Gastrocnemius medialis (tissue), 4 donors: ENCODE measurements around the gene TSPAN15. TPM values are rescaled to one million over a fixed set of nuclear protein-coding genes. Genes with fewer than 3 reads are reported as not detected.

ENCODE experiments used
- ATAC-seq, 2 donors: fragments of 150-250 bp; one replicate each; pipeline ENCODE4 v1.9.1; 2016
- DNase-seq, 2 donors: peaks; one replicate each; pipeline ENCODE4 v3.0.0-alpha.2; 2019
- H3K27ac ChIP-seq, 4 donors: fragments of 200-600 bp; sonication (generic); 1 replicate in 1 of 4; 2 replicates in 3 of 4; pipeline ENCODE4 v1.5.1; 2016 to 2018; ENCODE audit warnings: mild to moderate bottlenecking in 2 of 4, moderate library complexity in 1 of 4
- H3K27me3 ChIP-seq, 3 donors: fragments of 200-600 bp; sonication (generic) in 2 of 3; 1 replicate in 1 of 3; 2 replicates in 2 of 3; pipeline versions ENCODE4 v1.5.1 to v1.6.0; 2016 to 2019; ENCODE audit warnings: mild to moderate bottlenecking in 1 of 3, moderate library complexity in 1 of 3
- H3K36me3 ChIP-seq, 2 donors: fragments of 200-600 bp; sonication (generic) in 1 of 2; one replicate each; pipeline ENCODE4 v1.5.1; 2017 to 2018
- H3K4me1 ChIP-seq, 2 donors: fragments of 200-600 bp; sonication (generic) in 1 of 2; one replicate each; pipeline ENCODE4 v1.5.1; 2016 to 2017; ENCODE audit warnings: mild to moderate bottlenecking in 2 of 2
- H3K4me3 ChIP-seq, 4 donors: fragments of 200-600 bp; sonication (generic) in 3 of 4; 1 replicate in 1 of 4; 2 replicates in 3 of 4; pipeline ENCODE4 v1.5.1; 2016 to 2019; ENCODE audit warnings: mild to moderate bottlenecking in 2 of 4
- H3K9me3 ChIP-seq, 3 donors: fragments of 200-600 bp; sonication (generic) in 2 of 3; 1 replicate in 1 of 3; 2 replicates in 2 of 3; pipeline ENCODE4 v1.5.1; 2016 to 2019
- CTCF ChIP-seq, 5 experiments: fragments of 450-650 bp in 3 of 5; fragments of 200-600 bp in 2 of 5; sonication (generic) in 2 of 5; IDR thresholded peaks in 4 of 5; conservative IDR thresholded peaks in 1 of 5; 1 replicate in 4 of 5; 2 replicates in 1 of 5; pipeline ENCODE4 v1.5.1; 2016 to 2019; ENCODE audit warnings: antibody characterized with exemption in 5 of 5, mild to moderate bottlenecking in 3 of 5, moderate library complexity in 3 of 5
- POLR2A ChIP-seq, 2 donors: fragments of 450-650 bp; IDR thresholded peaks; one replicate each; pipeline ENCODE4 v1.6.1; 2017; ENCODE audit warnings: antibody characterized with exemption in 2 of 2, mild to moderate bottlenecking in 2 of 2, moderate library complexity in 2 of 2
- in situ Hi-C, 4 donors: fragments of 200-750 bp; cut with MboI; loops; one replicate each; pipeline versions ENCODE4 v1.15.0 to v1.8.0; 2017; ENCODE audit warnings: low sequenced_read_pairs in 4 of 4
- intact Hi-C: fragments of 100-400 bp; cut with DNase I; formaldehyde crosslinking; loops from one replicate; pipeline ENCODE4 v1.15.1; 2023; ENCODE audit warnings: low total_unique reads
- total RNA-seq, 4 donors: library from RNA; depleted of rRNA; stranded (reverse); fragments of >200 nt; gene quantifications; one replicate each; pipeline versions ENCODE4 v1.1.0 to v1.2.3, GENCODE V29; 2016

TSPAN15 gene
- total RNA-seq, result 10 to 100 TPM in 2 of 4 donors, 1 to 10 TPM in 2; 7.9 to 21.0 (median 11.8) TPM

- Histone ChIP-seq H3K27me3 (no peaks in the 10 kb centered on the region), H3K9me3 (no peaks in the 10 kb centered on the region), H3K4me3 (peak within 1 kb of the TSS; percentile 83 to 95 (median 93)), H3K36me3 (no peaks in the 10 kb centered on the region), H3K4me1 (peaks cover 49 to 59% of the 10 kb centered on the region in 2 donors), H3K27ac (peak within 1 kb of the TSS; percentile 87 to 95 (median 90))
- peak; percentile 94 for TF ChIP-seq POLR2A (IDR thresholded peaks at IDR 0.05)
- TF ChIP-seq CTCF (IDR thresholded peaks at IDR 0.05 in 4 of 5, conservative IDR thresholded peaks at IDR 0.05 in 1 of 5), result no peak
- peak; percentile 86 to 89 for DNase-seq
- peak; percentile 77 to 82 for ATAC-seq
- intact Hi-C loops (loop anchor here (2.0 kb wide), 2 partner anchors 24 to 46 kb away; no protein-coding TSS in a partner anchor), in situ Hi-C loops (no loop called here)
Observed at GRCh38 chr10:69451209-69451783, at the start of gene TSPAN15. TSPAN15 (plus strand) TSS chr10:69451465; CDS start chr10:69451595, 130 bp downstream.

- intact Hi-C loops, result no loop called here
- H3K36me3 ChIP-seq, result peaks cover 0 to 58% of the 10 kb centered on the region in 2 donors
- no peaks in the 10 kb centered on the region for H3K27me3 ChIP-seq
- TF ChIP-seq CTCF (IDR thresholded peaks at IDR 0.05 in 4 of 5, conservative IDR thresholded peaks at IDR 0.05 in 1 of 5), result no peak
- TF ChIP-seq POLR2A (IDR thresholded peaks at IDR 0.05), result no peak
- ATAC-seq, result no peak
- peaks cover 4 to 12% of the 10 kb centered on the region in 2 donors for H3K4me1 ChIP-seq
- in situ Hi-C loops, result loop anchor here in 1 of 4 donors (25.0 kb wide), 1 partner anchor 415 kb away; the partner anchor contains the start of gene KIFBP
- H3K27ac ChIP-seq, result no peak overlapping the region
- DNase-seq, result no peak
- no peaks in the 10 kb centered on the region for H3K9me3 ChIP-seq
- no peak overlapping the region for H3K4me3 ChIP-seq
Observed at GRCh38 chr10:69402386-69402785, 48.9 kb upstream of the TSPAN15 start.

GRCh38 chr10:69403066-69403465, 48.2 kb upstream of the TSPAN15 start:
- in situ Hi-C loops, result loop anchor here in 1 of 4 donors (25.0 kb wide), 1 partner anchor 416 kb away; the partner anchor contains the start of gene KIFBP

DNA sequence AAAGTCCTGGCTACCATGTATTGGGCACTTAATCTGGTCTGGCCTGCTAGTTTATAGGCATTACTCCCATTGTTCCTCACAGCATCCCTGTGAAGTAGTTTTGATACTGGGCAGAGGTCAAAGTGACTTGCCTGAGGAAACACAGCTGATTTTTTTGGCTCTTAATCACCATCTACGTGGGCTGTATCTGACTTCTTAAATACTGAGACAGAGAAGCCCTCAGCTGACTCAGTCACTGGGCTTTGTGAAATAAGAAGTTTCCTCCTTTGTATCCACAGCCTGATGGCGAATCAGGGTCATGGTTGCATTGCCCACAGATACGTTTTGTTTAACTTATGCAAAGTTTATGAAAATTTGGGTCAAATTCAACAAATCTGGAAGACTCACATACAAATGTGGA, 47.7 kb upstream of the TSPAN15 start:
- peaks cover 0 to 47% of the 10 kb centered on the region in 2 donors for H3K36me3 ChIP-seq
- intact Hi-C loops, result no loop called here
- H3K27ac ChIP-seq, result no peak overlapping the region
- H3K4me1 ChIP-seq, result peaks cover 10 to 21% of the 10 kb centered on the region in 2 donors
- ATAC-seq (no peak), DNase-seq (no peak)
- no peaks in the 10 kb centered on the region for H3K27me3 ChIP-seq
- H3K9me3 ChIP-seq, result no peaks in the 10 kb centered on the region
- no peak for TF ChIP-seq POLR2A (IDR thresholded peaks at IDR 0.05)
- no peak for TF ChIP-seq CTCF (IDR thresholded peaks at IDR 0.05 in 4 of 5, conservative IDR thresholded peaks at IDR 0.05 in 1 of 5)
- in situ Hi-C loops, result loop anchor here in 1 of 4 donors (25.0 kb wide), 1 partner anchor 416 kb away; the partner anchor contains the start of gene KIFBP
- H3K4me3 ChIP-seq, result no peak overlapping the region

More at GRCh38 chr10:69403066-69403465, 48.2 kb upstream of the TSPAN15 start:
- no peak for ATAC-seq
- no peak overlapping the region for H3K4me3 ChIP-seq
- peaks cover 6 to 17% of the 10 kb centered on the region in 2 donors for H3K4me1 ChIP-seq
- H3K36me3 ChIP-seq, result peaks cover 0 to 52% of the 10 kb centered on the region in 2 donors
- no peaks in the 10 kb centered on the region for H3K27me3 ChIP-seq
- no peak for DNase-seq
- H3K9me3 ChIP-seq, result no peaks in the 10 kb centered on the region
- intact Hi-C loops, result no loop called here
- TF ChIP-seq CTCF (IDR thresholded peaks at IDR 0.05 in 4 of 5, conservative IDR thresholded peaks at IDR 0.05 in 1 of 5), result no peak
- TF ChIP-seq POLR2A (IDR thresholded peaks at IDR 0.05), result no peak
- H3K27ac ChIP-seq, result no peak overlapping the region
